ENCODE results near the gene TMPRSS13.

- no peak for TF ChIP-seq CTCF (IDR thresholded peaks at IDR 0.05)
- no peak for TF ChIP-seq POLR2A (IDR thresholded peaks at IDR 0.05; ENCODE audit: low read depth)
Measured at GRCh38 chr11:117924631-117925170, 4.5 kb downstream of the TMPRSS13 start.
